ENCODE results near the gene STAG1. TPM values are rescaled to one million over a fixed set of nuclear protein-coding genes. Genes with fewer than 3 reads are reported as not detected.

The STAG1 gene
- total RNA-seq, 4 donors from 2014 or later = 48.6 to 71.2 (median 58.2) TPM

- Histone ChIP-seq H3K9me3 (no peaks in the 10 kb centered on the region), H3K27ac (no peak overlapping the region), H3K36me3 (peaks cover 0 to 83% (median 0%) of the 10 kb centered on the region in 3 donors), H3K27me3 (no peaks in the 10 kb centered on the region), H3K4me1 (no peaks in the 10 kb centered on the region), H3K4me3 (no peak overlapping the region)
- WGBS, 2 donors = 80 to 82% methylated on average over 5 of the region's 5 CpGs
- no peak for TF ChIP-seq POLR2A (IDR thresholded peaks at IDR 0.05)
- TF ChIP-seq, protein P1, sequence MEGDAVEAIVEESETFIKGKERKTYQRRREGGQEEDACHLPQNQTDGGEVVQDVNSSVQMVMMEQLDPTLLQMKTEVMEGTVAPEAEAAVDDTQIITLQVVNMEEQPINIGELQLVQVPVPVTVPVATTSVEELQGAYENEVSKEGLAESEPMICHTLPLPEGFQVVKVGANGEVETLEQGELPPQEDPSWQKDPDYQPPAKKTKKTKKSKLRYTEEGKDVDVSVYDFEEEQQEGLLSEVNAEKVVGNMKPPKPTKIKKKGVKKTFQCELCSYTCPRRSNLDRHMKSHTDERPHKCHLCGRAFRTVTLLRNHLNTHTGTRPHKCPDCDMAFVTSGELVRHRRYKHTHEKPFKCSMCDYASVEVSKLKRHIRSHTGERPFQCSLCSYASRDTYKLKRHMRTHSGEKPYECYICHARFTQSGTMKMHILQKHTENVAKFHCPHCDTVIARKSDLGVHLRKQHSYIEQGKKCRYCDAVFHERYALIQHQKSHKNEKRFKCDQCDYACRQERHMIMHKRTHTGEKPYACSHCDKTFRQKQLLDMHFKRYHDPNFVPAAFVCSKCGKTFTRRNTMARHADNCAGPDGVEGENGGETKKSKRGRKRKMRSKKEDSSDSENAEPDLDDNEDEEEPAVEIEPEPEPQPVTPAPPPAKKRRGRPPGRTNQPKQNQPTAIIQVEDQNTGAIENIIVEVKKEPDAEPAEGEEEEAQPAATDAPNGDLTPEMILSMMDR (IDR thresholded peaks at IDR 0.05) = no peak
- no peak for TF ChIP-seq EP300 (IDR thresholded peaks at IDR 0.05)
- DNase-seq (ENCODE audit: low spot score in 2 of 2) = no peak
These were observed 421.3 kb downstream of the STAG1 start for GRCh38 chr3:136330900-136331299.

DNA sequence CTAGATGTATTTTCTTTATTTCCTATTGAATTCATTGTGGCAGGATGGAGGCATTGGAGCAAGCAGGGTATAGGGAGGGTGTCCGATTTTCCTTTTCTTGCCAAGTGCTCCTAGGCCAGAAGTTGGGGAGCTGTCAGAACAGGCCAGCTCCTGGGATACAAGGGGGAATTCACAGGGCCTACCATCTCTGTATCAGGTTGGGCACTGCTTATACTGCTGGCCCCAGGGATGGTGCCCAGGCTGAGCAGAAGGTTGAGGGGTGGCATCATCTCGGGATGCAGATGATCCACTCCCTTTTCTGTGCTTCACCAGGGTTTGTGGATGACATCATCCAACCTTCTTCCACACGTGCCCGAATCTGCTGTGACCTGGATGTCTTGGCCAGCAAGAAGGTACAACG, 422.6 kb downstream of the STAG1 start:
- TF ChIP-seq EP300 (IDR thresholded peaks at IDR 0.05) = no peak
- TF ChIP-seq, protein P1 (IDR thresholded peaks at IDR 0.05) = no peak
- TF ChIP-seq POLR2A (IDR thresholded peaks at IDR 0.05) = no peak
- Histone ChIP-seq H3K27me3 (no peaks in the 10 kb centered on the region), H3K9me3 (peaks cover 0 to 2% (median 0%) of the 10 kb centered on the region in 4 donors), H3K4me3 (no peak overlapping the region), H3K27ac (no peak overlapping the region), H3K36me3 (peaks cover 0 to 80% (median 0%) of the 10 kb centered on the region in 3 donors), H3K4me1 (no peaks in the 10 kb centered on the region)
- no peak for DNase-seq (ENCODE audit: low spot score in 2 of 2)
- 70 to 82% methylated on average over 5 of the region's 5 CpGs for WGBS, 2 donors

DNA sequence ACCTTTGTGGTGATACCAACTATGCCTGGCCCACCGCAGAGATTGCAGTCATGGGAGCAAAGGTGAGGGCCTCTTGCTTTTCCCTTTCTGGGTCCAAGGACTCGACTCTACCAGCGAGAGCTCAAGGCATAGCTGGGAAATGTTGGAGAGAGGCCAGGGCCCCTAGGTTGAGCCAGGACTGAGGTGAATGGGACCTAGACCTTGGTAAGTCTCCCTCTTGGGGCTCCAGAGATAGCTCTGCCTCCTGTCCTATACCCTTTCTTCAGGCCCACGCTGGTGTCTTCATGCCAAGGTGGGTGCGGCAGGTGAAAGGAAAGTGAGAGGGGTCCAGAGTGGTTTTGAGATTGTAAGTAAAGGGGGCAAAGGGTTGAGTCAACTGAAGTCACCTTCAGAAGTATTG, 424.5 kb downstream of the STAG1 start:
- no peaks in the 10 kb centered on the region for H3K27me3 ChIP-seq
- no peak for DNase-seq (ENCODE audit: low spot score in 2 of 2)
- H3K36me3 ChIP-seq = peaks cover 0 to 84% (median 0%) of the 10 kb centered on the region in 3 donors
- peaks cover 0 to 17% (median 4%) of the 10 kb centered on the region in 4 donors for H3K9me3 ChIP-seq
- H3K27ac ChIP-seq = no peak overlapping the region
- TF ChIP-seq EP300 (IDR thresholded peaks at IDR 0.05) = no peak
- TF ChIP-seq, protein P1 (IDR thresholded peaks at IDR 0.05) = no peak
- no peak for TF ChIP-seq POLR2A (IDR thresholded peaks at IDR 0.05)
- WGBS, 2 donors = 97 to 99% methylated on average over 5 of the region's 5 CpGs
- no peaks in the 10 kb centered on the region for H3K4me1 ChIP-seq
- H3K4me3 ChIP-seq = no peak overlapping the region

DNA sequence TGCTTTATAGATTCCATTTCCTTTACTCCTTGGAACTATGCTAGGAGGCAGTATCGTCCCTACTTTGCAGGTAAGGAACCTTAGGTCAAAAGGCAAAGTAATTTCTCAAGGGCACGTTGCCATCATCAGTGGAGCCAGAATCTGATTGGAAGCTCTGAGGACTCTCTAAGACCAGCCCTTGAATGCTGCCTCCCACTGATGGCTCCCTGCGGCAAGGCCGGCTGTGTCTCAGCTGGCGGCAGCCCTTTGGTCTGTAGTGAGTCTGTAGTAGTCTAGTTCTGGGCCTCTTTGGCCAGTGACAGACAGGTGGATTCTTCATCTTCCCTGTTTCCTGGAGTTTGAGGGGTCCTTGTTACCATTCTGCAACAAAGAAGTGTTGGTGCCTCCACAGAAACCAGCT, 425.9 kb downstream of the STAG1 start:
- 95 to 100% methylated on average over 5 of the region's 5 CpGs for WGBS, 2 donors
- no peak overlapping the region for H3K4me3 ChIP-seq
- H3K27ac ChIP-seq = no peak overlapping the region
- H3K27me3 ChIP-seq = no peaks in the 10 kb centered on the region
- H3K36me3 ChIP-seq = peaks cover 0 to 89% (median 0%) of the 10 kb centered on the region in 3 donors
- no peak for DNase-seq (ENCODE audit: low spot score in 2 of 2)
- TF ChIP-seq EP300 (IDR thresholded peaks at IDR 0.05) = no peak
- H3K4me1 ChIP-seq = no peaks in the 10 kb centered on the region
- H3K9me3 ChIP-seq = peaks cover 0 to 30% (median 11%) of the 10 kb centered on the region in 4 donors

DNA sequence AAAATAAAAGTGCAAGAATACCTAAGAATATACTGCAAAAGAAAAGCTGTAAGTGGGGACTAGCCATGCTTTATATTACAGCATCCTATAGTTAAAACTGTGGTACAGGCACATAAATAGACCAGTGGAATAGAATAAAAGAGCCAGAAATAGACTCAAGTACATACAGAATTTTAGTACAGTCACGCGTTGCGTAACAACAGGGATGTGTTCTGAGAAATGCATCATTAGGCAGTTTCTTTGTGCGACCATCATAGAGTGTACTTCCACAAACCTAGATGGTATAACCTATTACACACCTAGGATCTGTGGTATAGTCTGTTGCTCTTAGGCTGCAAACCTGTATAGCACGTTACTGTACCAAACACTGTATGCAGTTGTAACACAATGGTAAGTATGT, 440.2 kb downstream of the STAG1 start:
- Histone ChIP-seq H3K36me3 (peaks cover 0 to 79% (median 0%) of the 10 kb centered on the region in 3 donors), H3K4me1 (no peaks in the 10 kb centered on the region), H3K27ac (no peak overlapping the region), H3K4me3 (no peak overlapping the region), H3K27me3 (no peaks in the 10 kb centered on the region), H3K9me3 (no peaks in the 10 kb centered on the region)
- 95 to 96% methylated on average over 5 of the region's 5 CpGs for WGBS, 2 donors
- DNase-seq (ENCODE audit: low spot score in 2 of 2) = no peak
- no peak for TF ChIP-seq POLR2A (IDR thresholded peaks at IDR 0.05)
- TF ChIP-seq EP300 (IDR thresholded peaks at IDR 0.05) = no peak
- TF ChIP-seq, protein P1 (IDR thresholded peaks at IDR 0.05) = no peak

DNA sequence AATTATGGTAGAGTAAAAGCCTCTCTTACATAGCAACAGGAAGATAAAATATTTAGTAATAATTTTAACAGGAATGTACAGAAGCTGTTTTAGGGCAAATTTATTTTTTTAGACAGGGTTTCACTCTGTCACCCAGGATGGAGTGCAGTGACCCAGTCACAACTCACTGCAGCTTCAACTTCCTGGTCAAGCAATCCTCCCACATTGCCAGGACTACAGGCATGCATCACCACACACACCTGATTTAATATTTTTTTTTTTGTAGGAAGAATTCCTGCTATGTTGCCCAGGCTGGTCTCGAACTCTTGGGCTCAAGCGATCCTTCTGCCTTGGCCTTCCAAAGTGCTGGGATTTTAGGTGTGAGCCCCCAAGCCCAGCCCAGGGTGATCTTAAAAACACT, 440.9 kb downstream of the STAG1 start:
- no peaks in the 10 kb centered on the region for H3K27me3 ChIP-seq
- H3K36me3 ChIP-seq = peaks cover 0 to 72% (median 0%) of the 10 kb centered on the region in 3 donors
- no peak overlapping the region for H3K27ac ChIP-seq
- TF ChIP-seq EP300 (IDR thresholded peaks at IDR 0.05) = no peak
- TF ChIP-seq, protein P1 (IDR thresholded peaks at IDR 0.05) = no peak
- TF ChIP-seq POLR2A (IDR thresholded peaks at IDR 0.05) = no peak
- no peak for DNase-seq (ENCODE audit: low spot score in 2 of 2)
- H3K4me1 ChIP-seq = no peaks in the 10 kb centered on the region
- no peaks in the 10 kb centered on the region for H3K9me3 ChIP-seq
- H3K4me3 ChIP-seq = no peak overlapping the region
- 97 to 100% methylated on average over 2 of the region's 2 CpGs for WGBS, 2 donors

Measured in tibial nerve (tissue), 4 donors.